Epithelial cell of esophagus (primary cell): Measurements from ENCODE around the gene ZBP1.

Experiments
- DNase-seq: peaks from one replicate; pipeline ENCODE4 v3.0.0; 2010; ENCODE audit warnings: low read depth
- H3K4me3 ChIP-seq: 2 replicates; pipeline ENCODE4 v1.5.1; 2011; ENCODE audit warnings: mild to moderate bottlenecking, low read length, control low read depth
- TF ChIP-seq, protein P1 (sequence below): IDR thresholded peaks from 2 replicates; pipeline ENCODE4 v1.5.1; 2011; ENCODE audit warnings: low read depth, mild to moderate bottlenecking, low read length, control low read depth, inconsistent platforms; ENCODE audit not compliant: insufficient read depth; ENCODE audit errors: missing control alignments

Gene ZBP1

DNA sequence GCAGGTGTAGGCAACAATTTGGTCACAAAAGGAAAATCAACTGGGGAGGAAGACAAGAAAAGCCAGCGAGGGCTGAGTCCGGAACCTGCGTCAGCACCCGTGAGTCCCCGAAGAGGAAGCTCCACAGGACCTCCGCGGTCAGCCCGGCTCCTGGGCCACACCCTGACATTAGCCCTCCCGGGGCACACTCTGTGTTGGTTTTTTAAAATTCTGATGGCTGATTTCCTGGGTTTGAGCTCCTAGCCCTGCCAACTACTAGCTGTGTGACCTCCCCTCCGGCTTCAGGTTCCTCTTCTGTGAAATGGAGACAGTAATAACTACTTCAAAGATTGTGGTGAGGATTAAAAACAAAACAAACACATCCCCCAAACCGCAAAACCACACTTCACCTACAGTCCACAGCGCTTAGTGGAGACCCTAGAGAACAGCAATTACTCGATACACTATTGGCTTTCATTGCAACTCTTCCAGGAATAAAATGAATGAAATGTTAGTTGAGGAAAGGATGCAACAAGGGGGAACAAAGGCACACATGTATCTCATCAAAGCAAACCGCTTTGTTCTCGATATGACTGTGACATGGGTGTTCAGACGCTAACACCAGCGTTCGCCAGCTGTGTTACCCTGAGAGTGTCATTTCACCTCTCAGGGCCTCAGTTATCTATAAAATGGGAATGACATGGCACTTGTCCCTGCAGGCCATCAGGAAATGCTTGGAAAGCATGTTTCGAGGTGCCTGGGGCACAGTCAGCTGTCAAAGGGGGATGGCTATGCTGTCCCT lies 985 bp downstream of the ZBP1 start:
- DNase-seq: no peak
- no peak overlapping the region for H3K4me3 ChIP-seq

DNA sequence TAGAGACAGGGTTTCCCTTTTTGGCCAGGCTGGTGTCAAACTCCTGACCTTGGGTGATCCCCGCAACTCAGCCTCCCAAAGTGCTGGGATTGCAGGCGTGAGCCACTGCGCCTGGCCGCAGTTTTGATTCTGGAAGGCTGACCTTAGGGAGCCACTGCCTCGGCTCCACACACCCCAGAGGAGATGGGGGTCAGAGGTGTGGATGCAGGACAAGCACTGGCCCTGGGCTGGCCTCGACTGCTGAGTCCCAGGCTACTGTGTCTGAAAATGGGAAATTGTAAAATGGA lies 1.5 kb downstream of the ZBP1 start:
- DNase-seq: no peak
- no peak overlapping the region for H3K4me3 ChIP-seq
- TF ChIP-seq, protein P1, sequence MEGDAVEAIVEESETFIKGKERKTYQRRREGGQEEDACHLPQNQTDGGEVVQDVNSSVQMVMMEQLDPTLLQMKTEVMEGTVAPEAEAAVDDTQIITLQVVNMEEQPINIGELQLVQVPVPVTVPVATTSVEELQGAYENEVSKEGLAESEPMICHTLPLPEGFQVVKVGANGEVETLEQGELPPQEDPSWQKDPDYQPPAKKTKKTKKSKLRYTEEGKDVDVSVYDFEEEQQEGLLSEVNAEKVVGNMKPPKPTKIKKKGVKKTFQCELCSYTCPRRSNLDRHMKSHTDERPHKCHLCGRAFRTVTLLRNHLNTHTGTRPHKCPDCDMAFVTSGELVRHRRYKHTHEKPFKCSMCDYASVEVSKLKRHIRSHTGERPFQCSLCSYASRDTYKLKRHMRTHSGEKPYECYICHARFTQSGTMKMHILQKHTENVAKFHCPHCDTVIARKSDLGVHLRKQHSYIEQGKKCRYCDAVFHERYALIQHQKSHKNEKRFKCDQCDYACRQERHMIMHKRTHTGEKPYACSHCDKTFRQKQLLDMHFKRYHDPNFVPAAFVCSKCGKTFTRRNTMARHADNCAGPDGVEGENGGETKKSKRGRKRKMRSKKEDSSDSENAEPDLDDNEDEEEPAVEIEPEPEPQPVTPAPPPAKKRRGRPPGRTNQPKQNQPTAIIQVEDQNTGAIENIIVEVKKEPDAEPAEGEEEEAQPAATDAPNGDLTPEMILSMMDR: no peak

More for the DNA sequence above, 985 bp downstream of the ZBP1 start:
- TF ChIP-seq, protein P1: no peak

DNA sequence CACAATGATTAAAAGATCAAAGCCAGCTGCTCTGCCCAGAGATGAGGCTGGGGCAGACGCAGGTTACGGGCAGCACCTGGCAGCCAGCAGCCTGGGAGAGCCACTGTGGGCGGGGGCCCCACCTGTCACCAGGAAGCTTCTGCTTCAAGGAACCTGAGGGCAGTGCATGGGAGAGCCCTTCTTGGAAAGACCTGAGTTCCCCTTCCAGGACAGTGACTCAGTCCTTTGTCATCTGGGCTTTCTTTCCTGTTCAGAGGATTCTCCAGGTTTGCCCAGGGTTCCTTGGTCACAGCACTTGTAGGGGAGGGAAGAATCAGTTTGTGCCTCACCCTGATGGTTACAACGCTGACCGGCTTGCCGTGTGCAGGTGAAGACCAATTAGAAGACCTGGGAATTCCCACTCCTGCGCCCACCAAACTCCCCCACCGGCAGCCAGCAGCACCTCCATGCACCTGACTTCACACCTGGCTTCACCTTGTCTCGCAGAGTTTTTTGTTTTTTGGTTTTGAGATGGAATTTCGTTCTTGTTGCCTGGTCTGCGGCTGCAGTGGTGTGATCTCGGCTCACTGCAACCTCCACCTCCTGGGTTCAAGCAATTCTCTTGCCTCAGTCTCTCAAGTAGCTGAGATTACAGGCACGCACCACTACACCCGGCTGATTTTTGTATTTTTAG lies 2.0 kb downstream of the ZBP1 start:
- peak; percentile 82 for DNase-seq
- TF ChIP-seq, protein P1: no peak
- no peak overlapping the region for H3K4me3 ChIP-seq

DNA sequence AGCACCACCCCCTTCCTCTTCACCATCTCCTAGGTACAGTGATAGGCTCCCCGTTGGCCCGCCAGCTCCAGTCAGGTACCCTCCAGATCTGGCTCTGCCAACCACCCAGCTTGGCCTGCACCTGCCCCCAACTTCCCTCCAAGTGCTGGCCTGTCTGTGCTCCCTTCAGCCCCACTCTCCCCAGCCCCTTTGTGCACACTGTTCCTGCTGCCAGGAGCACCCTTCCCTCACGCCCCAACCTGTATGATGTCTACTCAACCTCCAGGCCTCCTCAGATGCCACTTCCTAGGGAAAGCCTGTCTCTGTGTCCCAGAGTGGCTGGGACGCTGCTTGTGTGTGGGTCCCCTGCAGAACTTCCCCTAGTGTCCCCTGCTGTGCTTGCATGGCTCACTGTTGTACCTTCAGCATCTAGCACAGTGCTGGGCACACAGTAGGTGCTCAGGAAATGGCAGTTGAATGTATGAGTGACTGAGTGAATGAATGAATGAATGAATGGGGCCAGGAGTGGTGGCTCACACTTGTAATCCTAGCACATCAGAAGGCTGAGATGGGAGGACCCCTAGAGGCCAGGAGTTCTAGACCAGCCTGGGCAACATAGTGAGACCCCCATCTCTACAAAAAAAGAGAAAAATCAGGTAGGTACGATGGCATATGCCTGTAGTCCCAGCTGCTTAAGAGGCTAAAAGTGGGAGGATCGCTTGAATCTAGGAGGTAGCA lies 3.0 kb downstream of the ZBP1 start:
- TF ChIP-seq, protein P1: no peak
- DNase-seq: no peak
- no peak overlapping the region for H3K4me3 ChIP-seq

DNA sequence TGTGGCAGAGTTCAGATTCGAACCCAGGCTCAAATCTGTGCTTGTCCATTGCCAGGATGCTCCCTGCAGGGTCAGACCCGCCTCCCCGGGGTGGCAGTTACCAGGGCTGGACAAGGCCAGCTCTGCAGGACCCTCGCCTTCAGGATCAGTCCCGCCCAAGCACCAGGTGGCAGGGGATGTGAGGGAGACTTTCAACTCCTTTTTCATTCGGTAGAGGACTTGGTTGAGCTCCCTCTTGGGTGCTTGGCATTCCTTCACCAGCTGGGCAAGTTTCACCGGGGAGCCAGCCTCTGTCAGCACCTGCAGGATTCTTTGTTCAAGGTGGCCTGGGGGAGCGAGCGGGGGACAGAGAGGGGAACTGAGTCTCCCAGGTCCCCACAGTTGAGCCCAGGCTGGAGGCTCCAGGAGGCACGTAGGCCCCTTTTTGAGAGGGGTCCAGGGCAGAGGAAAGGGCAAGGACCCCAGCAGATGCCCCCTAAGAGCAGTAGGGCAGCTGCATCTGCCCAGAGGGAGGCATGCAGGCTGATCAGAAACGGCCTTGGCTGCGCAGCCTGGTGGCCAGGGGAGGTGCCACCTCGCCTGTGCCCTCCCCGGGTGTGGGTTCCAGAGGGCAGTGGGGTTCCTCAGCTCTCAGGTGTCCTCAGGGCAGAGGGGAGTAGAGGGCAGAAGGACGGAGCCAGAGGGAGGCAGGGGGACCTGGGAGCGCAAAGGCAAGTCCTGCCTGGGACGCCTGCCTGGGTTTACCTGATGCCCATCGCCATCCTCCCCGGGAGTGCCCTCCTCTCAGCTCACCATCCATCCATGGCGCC lies 3.9 kb downstream of the ZBP1 start:
- TF ChIP-seq, protein P1: no peak
- no peak overlapping the region for H3K4me3 ChIP-seq
- DNase-seq: no peak

DNA sequence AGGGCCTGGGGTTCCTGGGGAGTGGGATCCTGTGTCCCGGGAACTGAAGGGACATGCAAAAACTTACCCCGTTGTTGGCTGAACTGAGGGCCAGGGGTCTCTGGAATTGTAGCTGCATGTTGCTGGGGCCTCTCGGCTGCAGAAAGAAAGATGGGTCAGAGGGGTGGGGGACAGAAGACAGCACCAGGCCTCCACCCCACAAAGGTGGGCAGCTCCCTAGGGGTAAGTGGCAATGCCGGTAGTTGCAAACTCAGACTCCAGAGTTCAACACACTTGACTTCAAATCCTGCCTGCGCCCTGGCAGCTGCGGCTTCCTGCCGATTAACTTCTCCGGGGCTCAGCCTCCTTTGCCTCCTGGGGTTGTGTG lies 4.8 kb downstream of the ZBP1 start:
- TF ChIP-seq, protein P1: no peak
- DNase-seq: no peak

More for the DNA sequence above, 4.8 kb downstream of the ZBP1 start:
- no peak overlapping the region for H3K4me3 ChIP-seq
